ENCODE results near the gene PDIA5.

DNA sequence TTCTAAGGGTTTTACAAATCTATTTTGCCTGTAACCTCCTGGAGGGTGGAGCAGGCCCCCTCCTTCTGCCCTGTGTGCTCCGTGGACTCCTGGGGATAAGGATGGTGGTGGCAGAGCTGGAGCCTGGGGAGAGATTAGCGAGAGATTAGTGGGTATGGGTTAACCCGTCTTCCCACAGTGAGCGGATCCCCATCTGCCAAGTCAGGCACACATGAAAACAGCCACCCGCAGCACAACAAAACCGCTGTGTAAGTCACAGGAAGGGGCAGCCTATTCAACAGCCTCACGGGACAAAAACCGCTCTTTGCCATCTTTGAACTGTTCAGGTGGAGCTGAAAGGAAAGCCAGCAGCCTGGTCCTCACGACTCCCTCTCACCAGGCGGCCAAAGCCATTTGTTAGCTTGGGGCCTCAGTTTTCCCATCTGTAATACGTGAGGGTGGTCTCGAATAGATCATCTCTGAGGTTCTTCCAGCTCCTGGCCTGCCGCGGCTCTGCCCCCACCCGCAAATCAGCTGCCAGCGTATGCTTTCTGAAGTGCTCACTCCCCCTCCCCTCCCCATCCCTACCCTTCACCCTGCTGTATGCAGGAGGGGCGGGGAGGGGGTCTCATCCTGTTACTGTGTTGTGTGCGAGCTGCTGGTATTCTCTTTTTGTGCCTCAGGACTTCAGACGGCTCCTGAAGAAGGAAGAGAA is 43.6 kb downstream of the PDIA5 start:
- TF ChIP-seq POLR2A (IDR thresholded peaks at IDR 0.05): no peak
- TF ChIP-seq, protein P1, sequence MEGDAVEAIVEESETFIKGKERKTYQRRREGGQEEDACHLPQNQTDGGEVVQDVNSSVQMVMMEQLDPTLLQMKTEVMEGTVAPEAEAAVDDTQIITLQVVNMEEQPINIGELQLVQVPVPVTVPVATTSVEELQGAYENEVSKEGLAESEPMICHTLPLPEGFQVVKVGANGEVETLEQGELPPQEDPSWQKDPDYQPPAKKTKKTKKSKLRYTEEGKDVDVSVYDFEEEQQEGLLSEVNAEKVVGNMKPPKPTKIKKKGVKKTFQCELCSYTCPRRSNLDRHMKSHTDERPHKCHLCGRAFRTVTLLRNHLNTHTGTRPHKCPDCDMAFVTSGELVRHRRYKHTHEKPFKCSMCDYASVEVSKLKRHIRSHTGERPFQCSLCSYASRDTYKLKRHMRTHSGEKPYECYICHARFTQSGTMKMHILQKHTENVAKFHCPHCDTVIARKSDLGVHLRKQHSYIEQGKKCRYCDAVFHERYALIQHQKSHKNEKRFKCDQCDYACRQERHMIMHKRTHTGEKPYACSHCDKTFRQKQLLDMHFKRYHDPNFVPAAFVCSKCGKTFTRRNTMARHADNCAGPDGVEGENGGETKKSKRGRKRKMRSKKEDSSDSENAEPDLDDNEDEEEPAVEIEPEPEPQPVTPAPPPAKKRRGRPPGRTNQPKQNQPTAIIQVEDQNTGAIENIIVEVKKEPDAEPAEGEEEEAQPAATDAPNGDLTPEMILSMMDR (IDR thresholded peaks at IDR 0.05): no peak
